ENCODE measurements around the gene VANGL2. TPM values are rescaled to one million over a fixed set of nuclear protein-coding genes. Genes with fewer than 3 reads are reported as not detected.

VANGL2 gene
- total RNA-seq, 1 experiment from 2014 or later: 2.2 TPM

DNA sequence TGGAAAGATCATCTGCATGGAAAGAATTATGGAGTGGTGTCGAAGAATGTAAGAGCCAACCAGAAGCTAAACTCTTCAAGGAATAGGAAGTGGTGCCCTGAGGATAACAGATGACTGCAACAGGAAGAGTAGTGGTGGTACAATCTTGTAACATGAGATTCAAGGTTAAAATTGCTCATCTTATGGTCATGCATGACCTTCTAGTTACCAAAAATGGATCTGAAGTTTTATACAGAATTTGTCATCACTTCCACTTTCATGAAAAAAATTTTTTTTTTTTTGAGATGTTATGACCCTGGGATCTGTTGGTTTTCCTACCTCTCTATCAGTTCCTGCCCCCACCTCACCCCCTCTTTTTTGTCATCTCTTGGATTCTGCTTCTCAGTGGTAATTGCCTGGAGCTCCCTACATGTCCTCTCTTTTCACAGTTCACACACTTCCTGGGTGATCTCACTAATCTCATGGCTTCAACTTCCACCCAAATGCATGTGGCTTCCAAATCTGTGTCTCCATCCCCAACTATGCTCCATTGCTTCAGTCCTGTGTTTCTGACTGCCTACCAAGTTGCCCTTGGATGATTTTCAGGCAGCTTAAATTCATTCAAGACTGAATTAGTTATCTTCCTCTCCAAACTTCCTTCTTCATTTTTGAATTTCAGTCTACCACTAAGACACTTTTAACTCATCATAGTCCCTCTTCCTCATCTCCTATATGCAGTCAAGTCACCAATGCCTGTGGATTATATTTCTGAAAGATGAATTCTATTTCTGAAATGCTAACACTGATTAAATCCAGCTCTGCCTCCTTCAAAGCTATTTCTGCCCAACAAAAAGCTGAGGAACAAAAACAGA lies 74.3 kb downstream of the VANGL2 start:
- Histone ChIP-seq H3K9me3 (replicated peaks) (0 out of 2 replicates have a peak, but pooled peaks cover 2% of the 10 kb centered on the region), H3K27ac (no peak overlapping the region), H3K36me3 (no peaks in the 10 kb centered on the region), H3K4me3 (no peak overlapping the region), H3K4me1 (replicated peaks) (no peaks in the 10 kb centered on the region), H3K27me3 (replicated peaks) (0 out of 2 replicates have a peak, but pooled peaks cover 5% of the 10 kb centered on the region)
- no peak for DNase-seq (ENCODE audit: low read depth in 1 of 2, low spot score in 2 of 2)

Other genes with a start within 250 kb of the VANGL2 start
- not detected in 2 replicates for gene ATP1A4, start 249.0 kb upstream of the VANGL2 start, total RNA-seq (2014; rRNA removed; shearing (Covaris generic))
- not detected in 2 replicates for gene CASQ1, start 210.0 kb upstream of the VANGL2 start, total RNA-seq (2014; rRNA removed; shearing (Covaris generic))
- 170 and 321 TPM in 2 replicates for gene PEA15, start 195.2 kb upstream of the VANGL2 start, total RNA-seq (2014; rRNA removed; shearing (Covaris generic))
- gene DCAF8, start 138.0 kb upstream of the VANGL2 start, total RNA-seq (2014; rRNA removed; shearing (Covaris generic)): 37.5 and 45.8 TPM in 2 replicates
- gene PEX19, start 115.4 kb upstream of the VANGL2 start, total RNA-seq (2014; rRNA removed; shearing (Covaris generic)): 51.9 and 61.0 TPM in 2 replicates
- gene COPA, start 57.3 kb upstream of the VANGL2 start, total RNA-seq (2014; rRNA removed; shearing (Covaris generic)): 162 and 191 TPM in 2 replicates
- 48.4 and 58.5 TPM in 2 replicates for gene NCSTN, start 57.2 kb upstream of the VANGL2 start, total RNA-seq (2014; rRNA removed; shearing (Covaris generic))
- 0.11 TPM in 1 of 2 replicates, not detected in the other for gene NHLH1, start 33.5 kb upstream of the VANGL2 start, total RNA-seq (2014; rRNA removed; shearing (Covaris generic))
- not detected in 2 replicates for gene SLAMF6, start 122.7 kb downstream of the VANGL2 start, total RNA-seq (2014; rRNA removed; shearing (Covaris generic))
- gene CD84, start 178.9 kb downstream of the VANGL2 start, total RNA-seq (2014; rRNA removed; shearing (Covaris generic)): not detected in 2 replicates
- gene SLAMF1, start 246.5 kb downstream of the VANGL2 start, total RNA-seq (2014; rRNA removed; shearing (Covaris generic)): not detected in 2 replicates